K562 (cell line): ENCODE measurements around the gene SLC1A7. TPM values are rescaled to one million over a fixed set of nuclear protein-coding genes. Genes with fewer than 3 reads are reported as not detected.

Experiments used
- ATAC-seq: fragments of 200-7000 bp; cut with Tn5 transposase; 3 replicates; pipeline ENCODE4 v1.9.1; 2020; ENCODE audit warnings: moderate library complexity
- BruUV-seq: library from RNA; stranded (reverse); fragments of 400-500 nt; replicated peaks from 2 replicates; lab custom pipeline; 2021; lab: Mats Ljungman, UMichigan
- CTCF ChIA-PET: fragments of 300-600 bp; formaldehyde crosslinking; extraction: SDS; loops from one replicate; lab custom pipeline; 2021; ENCODE audit warnings: low intra/inter-chr PET ratio; lab: Yijun Ruan, JAX
- POLR2A ChIA-PET: fragments of 300-600, 350-650 bp; sonication (Branson Sonifier 250); formaldehyde crosslinking; extraction: SDS; loops from one replicate; lab custom pipeline; 2021; ENCODE audit warnings: antibody characterized with exemption, inconsistent platforms; lab: Yijun Ruan, JAX
- DNase-seq, 4 experiments: peaks; one replicate each; pipeline versions ENCODE4 v3.0.0 to v3.0.0-alpha.2; 2011 to 2018; ENCODE audit warnings: low spot score in 3 of 4, mixed read lengths in 3 of 4; ENCODE audit errors: extremely low read depth in 1 of 4
- FAIRE-seq: peaks from 2 replicates; lab custom pipeline; 2011; peaks lifted over from hg19 to GRCh38; lab: Jason Lieb, UNC
- H2AFZ ChIP-seq: 2 replicates; pipeline ENCODE4 v1.6.0; 2011; ENCODE audit warnings: low read depth, low read length, control low read depth, inconsistent platforms
- H3K27ac ChIP-seq: fragments of 200-600 bp; 3 replicates; pipeline ENCODE4 v1.8.0; 2011; ENCODE audit warnings: low read depth, mild to moderate bottlenecking, control low read depth, inconsistent platforms, low read length, moderate library complexity, mixed read lengths; ENCODE audit errors: extremely low read depth
- H3K27me3 ChIP-seq, 2 experiments: fragments of 300-600 bp in 1 of 2; 2 replicates in 1 of 2; 3 replicates in 1 of 2; pipeline versions ENCODE4 v1.6.0 to v1.8.0; 2011; ENCODE audit warnings: inconsistent platforms in 2 of 2, low read length in 2 of 2, mild to moderate bottlenecking in 1 of 2, mixed read lengths in 1 of 2, moderate library complexity in 1 of 2; ENCODE audit not compliant: control insufficient read depth in 2 of 2, insufficient read depth in 2 of 2
- H3K36me3 ChIP-seq: fragments of 300-600 bp; 3 replicates; pipeline ENCODE4 v1.8.0; 2011; ENCODE audit warnings: mild to moderate bottlenecking, low read length, inconsistent platforms; ENCODE audit not compliant: control insufficient read depth, insufficient read depth
- H3K4me1 ChIP-seq, 2 experiments: fragments of 200-600 bp in 1 of 2; replicated peaks in 1 of 2; 2 replicates in 1 of 2; 3 replicates in 1 of 2; pipeline versions ENCODE4 v1.5.1 to v1.8.0; 2011; ENCODE audit warnings: inconsistent platforms in 2 of 2, low read length in 2 of 2, mild to moderate bottlenecking in 1 of 2, mixed read lengths in 1 of 2, moderate library complexity in 1 of 2; ENCODE audit not compliant: control insufficient read depth in 2 of 2, insufficient read depth in 2 of 2
- H3K4me2 ChIP-seq: 2 replicates; pipeline ENCODE4 v1.6.1; 2011; ENCODE audit warnings: low read length, control low read depth, inconsistent platforms, mixed read lengths; ENCODE audit not compliant: insufficient read depth
- H3K4me3 ChIP-seq: fragments of 200-600 bp; sonication (generic), shearing (Covaris generic); 2 replicates; pipeline ENCODE4 v1.5.1; 2016; ENCODE audit warnings: control low read depth, inconsistent platforms
- H3K79me2 ChIP-seq: fragments of 200-600 bp; 3 replicates; pipeline ENCODE4 v1.8.0; 2011; ENCODE audit warnings: low read length, inconsistent platforms; ENCODE audit not compliant: control insufficient read depth, insufficient read depth
- H3K9ac ChIP-seq, 2 experiments: 2 replicates each; pipeline versions ENCODE4 v1.6.0 to v1.6.1; 2011; ENCODE audit warnings: low read depth in 2 of 2, low read length in 2 of 2, control low read depth in 1 of 2, inconsistent platforms in 1 of 2, mild to moderate bottlenecking in 1 of 2, mixed read lengths in 1 of 2; ENCODE audit not compliant: insufficient read depth in 1 of 2
- H3K9me1 ChIP-seq: one replicate; pipeline ENCODE4 v1.6.0; 2011; ENCODE audit warnings: inconsistent platforms, mild to moderate bottlenecking, low read length, moderate library complexity; ENCODE audit not compliant: control insufficient read depth, insufficient read depth
- H3K9me3 ChIP-seq: replicated peaks from 2 replicates; pipeline ENCODE4 v1.5.1; 2011; ENCODE audit warnings: low read depth, low read length, inconsistent platforms; ENCODE audit not compliant: control insufficient read depth, insufficient read depth
- H4K20me1 ChIP-seq: replicated peaks from 2 replicates; pipeline ENCODE4 v1.6.1; 2011; ENCODE audit warnings: low read length, inconsistent platforms, mixed read lengths; ENCODE audit not compliant: control insufficient read depth, insufficient read depth
- CEBPZ ChIP-seq: fragments of 150-350 bp; IDR thresholded peaks from 2 replicates; pipeline ENCODE4 v1.6.1; 2014; ENCODE audit warnings: low read depth, mild to moderate bottlenecking, low read length, borderline replicate concordance
- ESRRB ChIP-seq: fragments of 250-450 bp; sonication (Bioruptor Pico); IDR thresholded peaks from 2 replicates; pipeline ENCODE4 v1.5.0; 2020; ENCODE audit warnings: mild to moderate bottlenecking, moderate library complexity, borderline replicate concordance
- FOXK2 ChIP-seq, 2 experiments: fragments of 450-650 bp; IDR thresholded peaks in 1 of 2; conservative IDR thresholded peaks in 1 of 2; 2 replicates each; pipeline ENCODE4 v1.6.1; 2016; ENCODE audit warnings: low read depth in 2 of 2, mild to moderate bottlenecking in 1 of 2
- KLF1 ChIP-seq: fragments of 450-650 bp; IDR thresholded peaks from 2 replicates; pipeline ENCODE4 v1.6.1; 2016; ENCODE audit warnings: missing genetic modification characterization, missing compliant biosample characterization
- NELFE ChIP-seq: IDR thresholded peaks from 2 replicates; pipeline ENCODE4 v1.6.1; 2011; ENCODE audit warnings: mild to moderate bottlenecking; ENCODE audit not compliant: insufficient read depth, insufficient read length
- PHB2 ChIP-seq: fragments of 450-650 bp; IDR thresholded peaks from 2 replicates; pipeline ENCODE4 v1.6.1; 2017; ENCODE audit warnings: low read depth
- RBM14 ChIP-seq: fragments of 200-400 bp; formaldehyde crosslinking; IDR thresholded peaks from 2 replicates; pipeline ENCODE4 v1.6.1; 2018; ENCODE audit warnings: low read depth, mild to moderate bottlenecking, low read length, moderate library complexity, borderline replicate concordance; ENCODE audit not compliant: insufficient read depth
- SUPT5H ChIP-seq: fragments of 450-650 bp; IDR thresholded peaks from 2 replicates; pipeline ENCODE4 v1.6.1; 2016
- TARDBP ChIP-seq: fragments of 450-650 bp; IDR thresholded peaks from 2 replicates; pipeline ENCODE4 v1.6.1; 2016
- ZNF3 ChIP-seq: fragments of 250-450 bp; sonication (Bioruptor Pico); IDR thresholded peaks from 2 replicates; pipeline ENCODE4 v1.5.0; 2021; ENCODE audit warnings: mild to moderate bottlenecking, moderate library complexity
- WGBS: fragments of 100-300 bp; shearing (Covaris generic); methylation state at CpG from one replicate; pipeline ENCODE4 v1.1.6; 2016; ENCODE audit warnings: low coverage, mixed read lengths; ENCODE audit not compliant: insufficient coverage; ENCODE audit errors: missing lambda C conversion rate; 5-methylcytosine and 5-hydroxymethylcytosine counted together
- in situ Hi-C: fragments of 300-500 bp; cut with MboI; formaldehyde crosslinking; loops from 4 replicates; pipeline ENCODE4 v1.15.0; 2018; ENCODE audit warnings: inconsistent platforms, mixed read lengths
- intact Hi-C: fragments of 100-400 bp; cut with micrococcal nuclease; formaldehyde crosslinking; loops from 2 replicates; pipeline ENCODE4 v1.14.2; 2022
- polyA plus RNA-seq, 8 experiments: library from polyadenylated mRNA; depleted of rRNA in 4 of 8; stranded (reverse) in 5 of 8; unstranded in 3 of 8; fragments of >200 nt; fragmentation: Nextera tagmentation in 2 of 8; fragmentation: Illumina TruSeq in 1 of 8; extraction: Ambion mirVana in 2 of 8; extraction: Trizol in 1 of 8; gene quantifications; 2 replicates each; pipeline versions ENCODE4 v1.2.1 to v1.2.3, GENCODE V29; 2011 to 2014; ENCODE audit warnings: inconsistent platforms in 1 of 8, missing spikeins in 1 of 8
- total RNA-seq, 7 experiments: library from RNA; depleted of rRNA in 6 of 7; stranded (reverse); fragments of >200 nt in 6 of 7; fragmentation: Illumina TruSeq in 2 of 7; extraction: Trizol in 2 of 7; gene quantifications; 2 replicates each; pipeline versions ENCODE4 v1.2.1 to v1.2.3, GENCODE V29; 2011 to 2021; ENCODE audit warnings: low replicate concordance in 1 of 7

SLC1A7 gene
- total and polyA plus RNA-seq, 9 of the 15 experiments (the other 6 are each of a cell fraction or from before 2014, with no cell fraction given), result 0.07 TPM; not detected in 8

- ATAC-seq, result no peak
- Histone ChIP-seq H3K4me1 (peaks cover 8 to 50% of the 10 kb centered on the region in 2 experiments; a peak in 3 of 5 replicates), H3K79me2 (no peaks in the 10 kb centered on the region), H3K36me3 (no peaks in the 10 kb centered on the region), H3K4me3 (no peak overlapping the region), H3K9me3 (peaks cover 26% of the 10 kb centered on the region), H3K27me3 (peaks cover 29 to 52% of the 10 kb centered on the region in 2 experiments), H3K27ac (no peak overlapping the region), H3K9ac (no peak overlapping the region), H3K4me2 (no peak overlapping the region), H3K9me1 (no peaks in the 10 kb centered on the region), H4K20me1 (no peaks in the 10 kb centered on the region), H2AFZ (no peak overlapping the region)
- no peak for DNase-seq
- intact Hi-C loops (no loop called here), in situ Hi-C loops (no loop called here)
- no TSS peak for BruUV-seq
- POLR2A ChIA-PET, result interaction anchor here (0.5 to 1.2 kb wide), 5 partner anchors 8 to 259 kb away, joined by 3 to 4 read pairs (median 3); no protein-coding TSS in a partner anchor
- WGBS, result 14% methylated on average over 32 of the region's 33 CpGs
- CTCF ChIA-PET, result interaction anchor here (0.7 kb wide), 1 partner anchor 1402 kb away, joined by 4 read pairs; no protein-coding TSS in a partner anchor
- FAIRE-seq, result no peak
- TF ChIP-seq KLF1, result no peak
- no peak for TF ChIP-seq TARDBP
- TF ChIP-seq PHB2, result no peak
- TF ChIP-seq CEBPZ, result no peak
- TF ChIP-seq SUPT5H, result no peak
- TF ChIP-seq ZNF3 (CRISPR knock-in tag), result no peak
- no peak for TF ChIP-seq FOXK2 (conservative IDR thresholded peaks at IDR 0.05 in 1 of 2, IDR thresholded peaks at IDR 0.05 in 1 of 2; ENCODE audit: low read depth in 2 of 2)
- no peak for TF ChIP-seq RBM14
- no peak for TF ChIP-seq ESRRB (CRISPR knock-in tag)
- TF ChIP-seq NELFE, result no peak
Measured at GRCh38 chr1:53092659-53093450, 49.6 kb downstream of the SLC1A7 start.
